Chondrocyte (in vitro differentiated cells): Measurements from ENCODE around the gene GPR137B. TPM values are rescaled to one million over a fixed set of nuclear protein-coding genes. Genes with fewer than 3 reads are reported as not detected.
A peak's percentile ranks its signal among the peaks of the same experiment; 100 is the strongest.

ENCODE experiments used
- DNase-seq: peaks from one replicate; pipeline ENCODE4 v3.0.0; 2021; ENCODE audit warnings: mixed read lengths, low spot score
- H3K27ac Mint-ChIP-seq: one replicate; pipeline ENCODE4 v1.8.0; 2021; ENCODE audit warnings: mild to moderate bottlenecking, moderate library complexity, mixed read lengths; ENCODE audit not compliant: unreplicated experiment
- H3K27me3 Mint-ChIP-seq: 2 replicates; pipeline ENCODE4 v1.8.0; 2021; ENCODE audit warnings: low read depth, mixed read lengths
- H3K36me3 Mint-ChIP-seq: 2 replicates; pipeline ENCODE4 v1.8.0; 2021; ENCODE audit warnings: low read depth, mixed read lengths
- H3K4me1 Mint-ChIP-seq: 2 replicates; pipeline ENCODE4 v1.8.0; 2021; ENCODE audit warnings: low read depth, mild to moderate bottlenecking, mixed read lengths
- H3K4me3 Mint-ChIP-seq: one replicate; pipeline ENCODE4 v1.8.0; 2021; ENCODE audit warnings: mild to moderate bottlenecking, moderate library complexity, mixed read lengths; ENCODE audit not compliant: unreplicated experiment
- H3K9me3 Mint-ChIP-seq: 2 replicates; pipeline ENCODE4 v1.8.0; 2021; ENCODE audit warnings: low read depth, mixed read lengths
- CTCF ChIP-seq: fragments of 200-600 bp; sonication (generic); IDR thresholded peaks from 2 replicates; pipeline ENCODE4 v1.5.0; 2021; ENCODE audit warnings: antibody characterized with exemption, mild to moderate bottlenecking, moderate library complexity
- total RNA-seq: library from RNA; stranded (reverse); gene quantifications from 3 replicates; pipeline ENCODE4 v1.2.1, GENCODE V29; 2021

GPR137B gene
- total RNA-seq, 1 donor from 2014 or later, result 12.2 TPM

DNA sequence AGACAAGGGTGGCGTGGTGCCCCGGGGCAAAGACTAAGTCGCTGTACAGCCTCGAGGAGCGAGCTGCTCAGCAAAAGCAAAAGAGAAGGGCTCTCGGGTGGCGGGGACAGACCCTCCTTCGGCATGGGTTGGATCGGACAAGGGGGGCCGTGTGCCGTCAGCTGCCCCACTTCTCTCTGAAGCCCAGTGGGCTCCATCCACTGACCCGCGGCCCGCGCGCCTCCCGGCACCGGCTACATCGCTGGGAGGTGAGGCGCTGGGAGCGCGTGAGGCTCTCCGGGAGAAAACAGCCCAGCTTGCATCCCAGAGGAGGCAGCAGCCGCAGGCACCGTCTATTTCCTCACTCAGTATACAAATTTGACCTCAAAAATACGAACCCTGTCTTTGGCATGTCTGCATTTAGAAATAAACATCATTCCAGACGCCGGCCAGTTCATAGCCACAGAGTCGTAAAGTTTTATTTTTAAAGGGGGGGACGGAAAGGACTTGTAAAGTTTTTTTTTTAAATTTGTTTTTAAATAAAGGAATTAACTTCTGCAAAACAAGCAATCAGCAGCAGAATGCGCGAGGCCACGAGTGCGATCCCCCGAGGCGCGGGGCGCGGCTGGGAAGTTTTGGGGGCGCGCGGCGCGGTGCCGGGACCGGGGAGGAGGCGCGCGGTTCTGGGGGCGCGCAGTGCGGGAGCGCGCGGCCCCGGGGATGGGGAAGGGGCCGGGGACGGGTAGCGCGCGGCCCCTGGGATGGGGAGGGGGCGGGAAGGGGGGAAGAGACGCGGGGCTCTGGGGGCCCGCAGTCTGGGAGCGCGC, 689 bp upstream of the GPR137B start:
- TF ChIP-seq CTCF, result peak; percentile 26
- peak overlapping the region; percentile 36 for H3K27ac Mint-ChIP-seq
- DNase-seq, result no peak
- no peaks in the 10 kb centered on the region for H3K9me3 Mint-ChIP-seq
- peak overlapping the region; percentile 74 for H3K4me3 Mint-ChIP-seq
- H3K4me1 Mint-ChIP-seq, result peaks cover 17% of the 10 kb centered on the region
- no peaks in the 10 kb centered on the region for H3K36me3 Mint-ChIP-seq
- H3K27me3 Mint-ChIP-seq, result peaks cover 31% of the 10 kb centered on the region

DNA sequence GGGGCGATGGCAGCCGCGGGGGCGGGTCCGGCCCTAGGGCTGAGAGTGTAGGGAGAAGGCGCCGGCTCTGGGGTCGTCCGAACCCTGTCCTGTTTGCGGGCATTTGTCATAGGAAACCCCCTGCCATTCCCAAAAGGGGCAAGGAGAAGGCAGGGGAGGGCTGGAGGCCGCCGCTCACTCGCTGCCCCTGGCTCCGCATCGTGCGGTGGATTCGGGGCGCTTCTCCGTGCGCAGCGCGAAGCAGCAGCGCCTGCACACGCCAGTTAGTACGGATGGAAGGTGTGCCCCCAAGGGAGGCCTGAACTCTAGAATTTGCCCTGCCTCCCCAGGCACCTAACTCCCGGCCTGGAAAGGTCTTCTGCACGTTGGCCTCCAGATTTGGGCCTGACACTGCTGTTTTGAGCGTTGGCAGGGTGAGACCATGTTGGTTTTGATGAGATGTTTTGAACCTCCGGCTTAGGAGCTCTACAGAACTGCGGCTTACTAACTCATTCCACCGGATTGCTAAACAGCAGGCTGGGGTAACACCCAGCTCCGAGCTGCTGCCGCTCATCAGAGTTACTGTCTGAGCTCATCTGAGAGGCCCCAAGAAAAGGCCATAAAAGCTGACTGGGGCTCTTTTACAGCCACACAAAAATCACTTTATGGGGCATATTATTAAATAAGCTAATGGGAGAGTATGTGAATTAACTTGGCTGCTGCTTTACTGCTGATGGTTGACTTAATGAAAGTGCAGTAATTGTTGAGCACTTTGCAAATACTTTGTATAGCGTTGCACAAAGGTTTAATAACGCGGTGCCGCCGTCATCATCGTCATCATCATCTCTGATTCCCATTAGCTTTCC, 987 bp downstream of the GPR137B start:
- H3K27me3 Mint-ChIP-seq, result peaks cover 22% of the 10 kb centered on the region
- no peak for DNase-seq
- no peak overlapping the region for H3K27ac Mint-ChIP-seq
- H3K9me3 Mint-ChIP-seq, result no peaks in the 10 kb centered on the region
- peak overlapping the region; percentile 89 for H3K4me3 Mint-ChIP-seq
- no peak for TF ChIP-seq CTCF
- no peaks in the 10 kb centered on the region for H3K36me3 Mint-ChIP-seq
- H3K4me1 Mint-ChIP-seq, result peaks cover 17% of the 10 kb centered on the region

GRCh38 chr1:236144033-236144432, 1.7 kb downstream of the GPR137B start:
- TF ChIP-seq CTCF, result no peak
- peaks cover 16% of the 10 kb centered on the region for H3K27me3 Mint-ChIP-seq
- peaks cover 17% of the 10 kb centered on the region for H3K4me1 Mint-ChIP-seq
- no peak overlapping the region for H3K4me3 Mint-ChIP-seq
- no peak for DNase-seq
- H3K27ac Mint-ChIP-seq, result peak overlapping the region; percentile 36
- H3K9me3 Mint-ChIP-seq, result no peaks in the 10 kb centered on the region
- H3K36me3 Mint-ChIP-seq, result no peaks in the 10 kb centered on the region

- TF ChIP-seq CTCF, result no peak
- Mint-ChIP-seq H3K36me3 (no peaks in the 10 kb centered on the region), H3K9me3 (no peaks in the 10 kb centered on the region), H3K4me3 (no peak overlapping the region), H3K27ac (peak overlapping the region; percentile 36), H3K27me3 (peaks cover 12% of the 10 kb centered on the region), H3K4me1 (peaks cover 17% of the 10 kb centered on the region)
- no peak for DNase-seq
Measured at GRCh38 chr1:236144446-236145150, 2.3 kb downstream of the GPR137B start.

DNA sequence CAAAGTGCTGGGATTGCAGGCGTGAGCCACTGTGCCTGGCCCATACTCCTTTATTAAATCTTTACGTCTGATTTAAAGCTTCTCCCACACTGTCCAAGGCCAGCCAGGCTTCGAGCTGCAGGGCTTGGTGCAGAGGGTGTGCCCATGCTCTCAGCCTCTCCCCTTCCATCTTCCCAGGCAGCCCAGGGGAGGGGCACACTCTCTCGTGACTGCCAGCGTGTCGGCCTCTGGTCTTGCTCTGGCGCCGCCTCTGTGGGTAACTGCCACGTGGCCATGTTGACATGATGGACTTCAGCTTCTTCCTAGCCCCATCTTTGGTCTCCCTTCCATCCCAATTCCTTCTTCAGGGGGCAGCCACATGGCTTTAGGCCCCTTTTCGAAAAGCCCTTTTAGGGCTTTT, 4.7 kb downstream of the GPR137B start:
- no peak overlapping the region for H3K27ac Mint-ChIP-seq
- H3K4me3 Mint-ChIP-seq, result no peak overlapping the region
- no peak for TF ChIP-seq CTCF
- peaks cover 12% of the 10 kb centered on the region for H3K4me1 Mint-ChIP-seq
- peak; percentile 70 for DNase-seq
- H3K9me3 Mint-ChIP-seq, result no peaks in the 10 kb centered on the region
- H3K27me3 Mint-ChIP-seq, result no peaks in the 10 kb centered on the region
- no peaks in the 10 kb centered on the region for H3K36me3 Mint-ChIP-seq
